ENCODE measurements around the gene EYS. TPM values are rescaled to one million over a fixed set of nuclear protein-coding genes. Genes with fewer than 3 reads are reported as not detected.

Gene EYS
- polyA plus RNA-seq, 1 of the 3 experiments (the other 2 are of a cell fraction): 0.05 TPM

GRCh38 chr6:63730311-63730710 is 1976.7 kb downstream of the EYS start:
- CTCF ChIA-PET: interaction anchor here (0.9 kb wide), 1 partner anchor 34 kb away, joined by 3 read pairs; no protein-coding TSS in a partner anchor
- H3K4me2 ChIP-seq: no peak overlapping the region
- peaks cover 0 to 8% of the 10 kb centered on the region in 2 experiments; a peak in 1 of 4 replicates for H3K4me1 ChIP-seq (ENCODE audit: control insufficient read depth in 1 of 2, insufficient read depth in 2 of 2, low read depth in 1 of 2, low read length in 1 of 2)
- H3F3A ChIP-seq (replicated peaks; ENCODE audit: insufficient read depth): peaks cover 15% of the 10 kb centered on the region
- H3K27me3 ChIP-seq (ENCODE audit: insufficient read depth): no peaks in the 10 kb centered on the region
- no peaks in the 10 kb centered on the region for H3K9me3 ChIP-seq
- POLR2A ChIA-PET: no interaction called here
- H3K36me3 ChIP-seq (replicated peaks in 1 of 2; ENCODE audit: control insufficient read depth in 1 of 2, insufficient read depth in 2 of 2, low read length in 1 of 2): no peaks in the 10 kb centered on the region
- DNase-seq: no peak
- H2AFZ ChIP-seq (ENCODE audit: low read depth): no peak overlapping the region
- H3K4me3 ChIP-seq (ENCODE audit: low read depth in 2 of 2, low read length in 1 of 2): no peak overlapping the region
- H3K9ac ChIP-seq: no peak overlapping the region
- no peaks in the 10 kb centered on the region for H3K9me2 ChIP-seq
- no peaks in the 10 kb centered on the region for H3K79me2 ChIP-seq (ENCODE audit: insufficient read depth)
- no peak overlapping the region for H3K27ac ChIP-seq (ENCODE audit: low read depth in 2 of 2, low read length in 1 of 2)
- no peaks in the 10 kb centered on the region for H4K20me1 ChIP-seq (ENCODE audit: insufficient read depth)
- TF ChIP-seq RCOR1 (IDR thresholded peaks at IDR 0.05; ENCODE audit: low read length) (no peak), ZBTB33 (IDR thresholded peaks at IDR 0.05; ENCODE audit: borderline replicate concordance, low read depth) (no peak), TAF1 (IDR thresholded peaks at IDR 0.05; ENCODE audit: borderline replicate concordance, low read depth, low read length) (no peak), RXRA (IDR thresholded peaks at IDR 0.05; ENCODE audit: borderline replicate concordance, low read depth) (no peak), FOSL2 (IDR thresholded peaks at IDR 0.05; ENCODE audit: borderline replicate concordance, low read depth) (no peak), EZH2phosphoT487 (IDR thresholded peaks at IDR 0.05; ENCODE audit: borderline replicate concordance, low read depth) (no peak), USF1 (IDR thresholded peaks at IDR 0.05; ENCODE audit: borderline replicate concordance, low read depth) (no peak), TCF12 (IDR thresholded peaks at IDR 0.05) (no peak), MEF2A (IDR thresholded peaks at IDR 0.05; ENCODE audit: borderline replicate concordance, low read depth) (no peak), ELF1 (IDR thresholded peaks at IDR 0.05) (no peak), POLR2AphosphoS5 (IDR thresholded peaks at IDR 0.05; ENCODE audit: low read depth, low read length) (no peak), RFX5 (IDR thresholded peaks at IDR 0.05; ENCODE audit: low read length) (no peak), YY1 (IDR thresholded peaks at IDR 0.05; ENCODE audit: low read depth) (no peak), EP300 (IDR thresholded peaks at IDR 0.05; ENCODE audit: borderline replicate concordance in 1 of 2, low read depth in 1 of 2, low read length in 1 of 2) (no peak), CTCF (IDR thresholded peaks at IDR 0.05) (no peak), GABPA (IDR thresholded peaks at IDR 0.05; ENCODE audit: low read depth) (no peak), USF2 (IDR thresholded peaks at IDR 0.05; ENCODE audit: borderline replicate concordance, low read depth, low read length) (no peak)

Measured in SK-N-SH (cell line).